Activated T-cell treated with anti-CD3 and anti-CD28 coated beads, Interleukin-2, amount 50 U/mL, for 1 hour (primary cell): ENCODE measurements around the gene PRICKLE4.
A peak's percentile ranks its signal among the peaks of the same experiment; 100 is the strongest.

Experiments used
- DNase-seq: peaks from one replicate; pipeline ENCODE4 v3.0.0-alpha.2; 2020

The PRICKLE4 gene

GRCh38 chr6:41774841-41775240 lies 5.7 kb upstream of the PRICKLE4 start:
- no peak for DNase-seq

- DNase-seq = no peak
Observed at GRCh38 chr6:41775293-41775882, 5.2 kb upstream of the PRICKLE4 start.

DNA sequence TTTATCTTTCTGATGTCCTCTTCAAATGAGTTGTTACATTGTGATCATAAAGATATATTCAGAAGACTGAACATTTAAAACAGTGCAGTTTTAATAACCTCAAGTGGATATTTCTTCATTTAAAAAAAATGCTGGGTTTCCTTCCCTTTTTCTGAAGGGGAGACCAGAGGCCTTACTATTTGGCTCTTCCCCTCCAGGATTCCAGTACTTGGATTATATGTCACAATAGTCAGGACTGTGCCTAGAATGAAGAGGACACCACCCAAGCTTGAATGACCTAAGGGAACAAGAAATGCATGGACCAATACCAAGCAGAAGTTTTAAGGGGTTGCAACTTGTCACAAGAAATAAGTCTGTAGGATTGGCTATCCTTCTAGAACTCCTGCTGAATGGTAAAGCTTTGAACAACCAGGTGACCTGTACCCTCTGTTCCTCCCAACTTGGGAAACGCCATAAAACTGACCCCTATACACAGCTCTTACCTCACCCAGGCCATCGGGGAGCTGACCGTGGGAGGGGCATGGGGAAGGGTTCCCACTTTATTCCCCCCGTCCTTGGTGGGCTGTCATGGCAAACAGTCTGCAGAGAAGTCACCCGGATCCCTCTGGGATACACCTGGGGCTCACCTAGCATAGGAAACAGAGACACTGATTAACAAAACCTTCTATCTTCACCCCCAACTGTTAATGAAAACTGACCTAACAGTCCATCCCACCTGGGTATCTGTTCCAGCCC lies 2.9 kb upstream of the PRICKLE4 start:
- no peak for DNase-seq

GRCh38 chr6:41778895-41779294 lies 1.7 kb upstream of the PRICKLE4 start:
- no peak for DNase-seq

GRCh38 chr6:41779336-41779735 lies 1.2 kb upstream of the PRICKLE4 start:
- no peak for DNase-seq

DNA sequence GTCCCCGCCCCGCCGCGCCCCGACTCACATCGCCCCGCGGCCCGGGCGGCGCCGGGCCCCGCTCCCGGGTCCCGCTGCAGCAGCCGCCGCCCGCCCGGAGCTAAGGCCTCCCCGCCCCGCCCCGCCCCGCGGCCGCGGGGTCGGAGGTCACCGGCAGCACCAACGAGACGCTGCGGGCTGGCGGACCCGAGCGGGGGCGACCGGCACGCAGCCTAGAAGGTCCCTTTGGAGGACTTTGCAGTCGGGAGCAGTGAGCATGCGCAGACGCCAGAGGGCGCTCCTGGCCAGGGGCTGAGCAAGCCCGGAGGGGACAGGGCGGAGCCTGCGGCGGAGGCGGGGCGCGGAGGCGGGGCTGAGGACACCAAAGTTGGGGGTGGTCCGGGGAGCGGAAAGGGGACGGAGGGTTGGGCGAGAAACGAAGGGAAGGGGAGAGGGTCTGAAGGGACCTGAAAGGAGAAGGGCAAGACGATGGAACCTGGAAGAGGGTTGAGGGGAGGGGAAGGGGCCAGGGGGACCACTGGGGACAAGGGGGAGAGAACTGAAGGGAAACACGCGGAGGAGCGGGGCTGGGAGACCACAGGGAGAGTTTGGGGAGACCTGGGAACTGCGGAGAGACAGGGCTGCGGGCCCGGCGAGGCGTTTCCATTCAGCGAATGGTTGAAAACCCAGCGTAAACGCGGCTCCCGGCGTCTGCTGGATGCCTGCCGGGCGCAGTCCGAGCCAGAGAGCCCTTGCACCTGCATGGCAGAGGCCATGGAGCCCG lies 613 bp upstream of the PRICKLE4 start, which contains the start of gene FRS3:
Gene FRS3, minus strand, starts transcription at position 113 of the 763 bp plus-strand sequence. CDS start 2,913 bp downstream, outside the sequence.
- DNase-seq = peak; percentile 100

DNA sequence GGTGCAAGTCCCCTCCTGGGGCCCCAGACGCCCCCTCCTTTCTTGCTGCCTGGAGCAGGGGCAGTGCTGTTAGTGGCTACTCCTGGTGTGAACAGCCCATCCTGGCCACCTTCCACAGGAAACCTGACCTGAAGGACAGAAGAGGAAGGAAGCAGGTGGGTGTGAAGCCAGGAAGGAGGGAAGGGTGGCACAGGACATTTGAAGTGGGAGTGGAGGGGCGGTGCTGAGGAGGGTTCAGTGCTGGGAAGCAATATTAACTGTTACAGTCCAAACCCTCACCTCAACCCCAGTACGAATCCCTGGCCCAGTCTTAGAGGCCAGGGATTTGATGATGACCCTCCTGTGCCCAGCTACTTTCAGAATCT lies 766 bp downstream of the PRICKLE4 start:
- no peak for DNase-seq

GRCh38 chr6:41783106-41783780 lies 2.7 kb downstream of the PRICKLE4 start:
- no peak for DNase-seq

DNA sequence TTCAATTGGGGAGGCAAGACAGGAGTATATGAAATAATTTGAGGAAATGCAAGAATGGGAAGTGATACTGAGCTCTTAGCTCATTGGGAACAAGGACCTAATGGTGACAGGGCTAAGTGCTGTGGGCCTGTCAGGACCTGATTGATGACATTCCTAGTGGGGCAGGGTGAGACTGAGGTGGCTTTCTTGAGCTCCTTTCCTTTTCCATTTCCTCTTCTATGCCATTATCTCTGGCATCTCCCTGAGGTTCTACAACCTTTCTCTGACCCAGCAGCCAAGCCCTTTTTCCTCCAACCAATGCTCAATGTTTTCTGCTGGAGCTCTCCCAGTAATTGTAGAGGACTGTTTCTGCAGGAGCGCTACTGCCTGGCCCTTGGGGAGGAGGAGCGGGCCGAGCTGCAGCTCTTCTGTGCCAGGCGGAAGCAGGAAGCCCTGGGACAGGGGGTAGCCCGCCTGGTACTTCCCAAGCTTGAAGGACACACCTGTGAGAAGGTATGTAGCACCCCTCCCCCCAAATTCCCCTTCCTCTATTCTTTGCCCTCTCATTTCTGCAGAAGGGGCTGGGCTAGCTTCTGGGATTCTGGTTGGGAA lies 4.1 kb downstream of the PRICKLE4 start:
- no peak for DNase-seq

DNA sequence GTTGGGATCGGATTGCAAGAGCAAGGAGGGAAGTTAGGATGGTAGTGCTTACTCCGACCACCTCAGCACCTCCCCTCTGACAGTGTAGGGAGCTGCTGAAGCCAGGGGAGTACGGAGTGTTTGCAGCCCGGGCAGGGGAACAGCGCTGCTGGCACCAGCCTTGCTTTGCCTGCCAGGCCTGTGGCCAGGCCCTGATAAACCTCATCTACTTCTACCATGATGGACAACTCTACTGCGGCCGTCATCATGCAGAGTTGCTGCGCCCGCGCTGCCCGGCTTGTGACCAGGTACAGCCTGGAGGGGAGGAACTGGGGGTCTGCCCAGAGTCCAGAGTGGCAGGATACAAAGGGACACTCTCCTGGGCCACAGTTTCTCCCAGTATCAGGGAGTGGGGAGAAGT lies 4.7 kb downstream of the PRICKLE4 start:
- DNase-seq = no peak

GRCh38 chr6:41785689-41786450 lies 5.3 kb downstream of the PRICKLE4 start:
- no peak for DNase-seq

DNA sequence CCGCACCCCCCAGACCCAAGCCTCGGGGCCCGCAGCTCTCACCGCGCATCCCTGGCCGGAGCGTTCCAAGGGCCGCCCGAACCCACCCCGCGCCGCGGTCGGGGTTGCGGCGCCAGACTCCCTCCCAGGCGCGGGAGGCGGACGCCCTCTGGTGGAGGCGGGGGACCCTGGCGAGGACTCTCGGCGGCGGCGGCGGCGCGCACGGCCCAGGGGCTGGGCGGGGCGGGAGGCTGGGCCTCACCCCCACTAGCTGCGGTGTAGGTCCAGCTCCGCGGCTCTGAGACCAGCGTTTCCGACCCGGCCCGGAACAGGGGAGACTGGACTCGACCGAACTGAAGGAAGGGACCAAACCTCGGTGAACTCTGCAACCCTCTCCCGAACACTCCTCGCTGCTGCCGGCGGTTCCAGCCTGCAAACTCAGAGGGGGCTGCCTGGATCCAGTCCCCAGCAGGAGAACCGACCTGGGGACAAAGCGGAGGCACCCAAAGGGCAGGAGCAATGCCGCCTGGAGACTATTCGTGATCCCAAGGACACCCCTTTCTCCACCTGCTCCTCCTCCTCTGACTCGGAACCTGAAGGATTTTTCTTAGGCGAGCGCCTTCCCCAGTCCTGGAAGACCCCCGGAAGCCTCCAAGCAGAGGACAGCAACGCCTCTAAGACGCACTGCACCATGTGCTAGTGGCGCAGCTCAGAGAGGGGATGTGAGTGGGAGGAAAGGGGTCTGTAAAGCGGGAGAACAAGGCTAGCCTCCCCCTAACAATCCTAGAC lies 6.1 kb downstream of the PRICKLE4 start:
- DNase-seq = peak; percentile 91

- peak; percentile 95 for DNase-seq
Observed at GRCh38 chr6:41787219-41787917, 6.8 kb downstream of the PRICKLE4 start, which contains the start of gene TOMM6. Gene TOMM6, plus strand, starts transcription at chr6:41787694. Its CDS starts 4 bp downstream, at chr6:41787698.

GRCh38 chr6:41789390-41789724 lies 8.8 kb downstream of the PRICKLE4 start:
- no peak for DNase-seq

GRCh38 chr6:41790045-41790444 lies 9.5 kb downstream of the PRICKLE4 start:
- DNase-seq = no peak

DNA sequence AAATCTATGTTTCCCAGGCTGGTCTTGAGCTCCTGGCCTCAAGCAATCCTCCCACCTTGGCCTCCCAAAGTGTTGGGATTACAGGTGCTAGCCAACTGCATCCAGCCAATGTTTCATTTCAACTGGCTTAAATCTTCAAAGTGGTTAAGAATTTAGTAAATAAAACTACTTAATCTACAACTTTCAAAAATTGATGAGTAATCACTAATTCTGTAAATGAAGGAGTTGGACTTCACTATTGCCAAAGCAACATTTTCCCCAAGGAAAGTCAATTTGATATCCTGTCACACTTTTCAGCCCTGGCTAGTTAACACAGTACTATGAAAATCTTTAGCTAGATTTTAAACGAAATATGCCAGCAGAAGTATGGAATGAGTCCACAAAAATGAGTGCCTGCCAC lies 10.7 kb downstream of the PRICKLE4 start:
- DNase-seq = no peak

DNA sequence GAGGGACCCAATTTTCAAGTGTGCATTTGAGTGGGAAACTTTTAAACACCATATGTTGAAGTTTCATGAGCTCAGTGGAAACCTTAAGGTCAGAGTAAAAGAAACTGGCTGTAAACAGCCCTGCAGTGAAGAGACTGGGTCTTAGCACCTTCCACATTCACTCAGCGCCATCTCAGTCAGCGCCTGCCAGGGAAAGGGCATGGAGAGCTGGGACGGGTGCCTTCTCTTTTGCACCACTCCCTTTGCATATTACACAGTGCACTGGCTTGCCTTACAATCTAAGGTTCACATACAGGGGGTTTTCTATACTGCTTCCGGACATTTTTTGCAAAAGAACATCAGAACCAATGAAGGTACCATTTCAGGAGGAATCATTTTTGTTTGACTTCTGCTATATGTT lies 11.4 kb downstream of the PRICKLE4 start:
- DNase-seq = no peak

DNA sequence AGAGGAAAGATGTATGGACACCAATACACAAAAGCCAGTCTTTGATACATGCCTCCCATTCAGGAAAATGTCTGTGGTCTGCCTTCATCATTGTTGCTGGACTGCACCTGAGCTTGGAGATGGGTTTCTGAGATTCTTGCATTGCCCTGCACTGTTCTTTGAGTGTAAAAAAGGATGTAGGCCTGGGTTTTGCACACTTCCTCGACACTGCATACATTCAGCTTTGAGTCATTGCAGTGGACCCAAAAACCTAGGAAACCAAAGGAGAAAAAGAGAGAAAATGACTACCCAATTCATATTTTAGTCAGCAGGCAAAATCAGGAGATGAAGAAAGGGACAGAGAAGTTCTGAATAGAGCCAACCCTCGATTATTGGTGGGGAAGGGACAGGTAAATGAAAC lies 15.9 kb downstream of the PRICKLE4 start:
- DNase-seq = no peak

DNA sequence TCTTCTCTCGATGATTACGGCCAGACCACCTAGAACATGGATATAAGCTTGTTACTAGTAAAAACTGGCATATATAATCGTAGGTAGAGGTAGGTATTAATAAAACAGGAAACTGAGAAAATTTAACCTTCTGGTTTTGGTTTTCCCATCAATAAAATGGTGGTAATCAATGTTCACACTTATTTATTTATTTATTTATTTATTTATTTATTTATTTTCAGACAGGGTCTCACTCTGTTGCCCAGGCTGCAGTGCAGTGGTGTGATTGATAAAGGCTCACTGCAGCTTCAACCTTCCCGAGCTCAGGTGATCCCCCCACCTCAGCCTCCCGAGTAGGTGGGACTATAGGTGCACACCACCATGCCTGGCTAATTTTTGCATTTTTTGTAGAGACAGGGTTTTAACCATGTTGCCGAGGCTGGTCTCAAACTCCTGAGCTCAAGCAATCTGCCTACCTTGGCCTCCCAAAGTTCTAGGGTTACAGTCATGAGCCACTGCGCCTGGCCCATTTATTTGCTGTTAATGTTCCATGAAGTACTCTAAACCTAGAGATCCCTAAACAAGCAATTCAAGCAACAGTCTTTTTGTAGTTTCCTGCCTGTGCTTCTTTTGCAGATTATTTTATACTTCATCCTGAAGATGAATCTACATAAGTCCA lies 18.4 kb downstream of the PRICKLE4 start:
- no peak for DNase-seq

- no peak for DNase-seq
Observed at GRCh38 chr6:41799559-41799911, 19.0 kb downstream of the PRICKLE4 start.
